MG63 (cell line): Measurements from ENCODE around the gene FILIP1L. TPM values are rescaled to one million over a fixed set of nuclear protein-coding genes. Genes with fewer than 3 reads are reported as not detected.
A peak's percentile ranks its signal among the peaks of the same experiment; 100 is the strongest.
"Not testable (repeated sequence)": the region's sequence is repeated elsewhere in the genome, so short reads cannot be mapped to it uniquely, and the experiment has no call there.

ENCODE experiments used
- DNase-seq: peaks from one replicate; pipeline ENCODE4 v3.0.0-alpha.2; 2020
- H3K27me3 ChIP-seq: fragments of 250-450 bp; sonication (Bioruptor Pico); 2 replicates; pipeline ENCODE4 v1.5.1; 2020; ENCODE audit warnings: mild to moderate bottlenecking, moderate library complexity
- H3K36me3 ChIP-seq: fragments of 250-450 bp; sonication (Bioruptor Pico); 2 replicates; pipeline ENCODE4 v1.5.1; 2020; ENCODE audit warnings: mild to moderate bottlenecking, moderate library complexity
- H3K4me3 ChIP-seq: fragments of 250-450 bp; sonication (Bioruptor Pico); 2 replicates; pipeline ENCODE4 v1.5.1; 2020; ENCODE audit warnings: mild to moderate bottlenecking, moderate library complexity
- H3K9me3 ChIP-seq: fragments of 250-450 bp; sonication (Bioruptor Pico); 2 replicates; pipeline ENCODE4 v1.5.1; 2020; ENCODE audit warnings: mild to moderate bottlenecking, moderate library complexity
- total RNA-seq: library from RNA; depleted of rRNA; stranded (reverse); fragments of >200 nt; shearing (Covaris generic); gene quantifications from 2 replicates; pipeline ENCODE4 v1.2.3, GENCODE V29; 2014; ENCODE audit warnings: low replicate concordance

The FILIP1L gene
- total RNA-seq, 1 experiment from 2014 or later = 19.9 TPM

GRCh38 chr3:100106531-100107141 lies 7.7 kb downstream of the FILIP1L start:
- no peaks in the 10 kb centered on the region for H3K27me3 ChIP-seq
- no peak for DNase-seq
- H3K4me3 ChIP-seq = no peak overlapping the region
- H3K36me3 ChIP-seq = no peaks in the 10 kb centered on the region
- H3K9me3 ChIP-seq = no peaks in the 10 kb centered on the region

DNA sequence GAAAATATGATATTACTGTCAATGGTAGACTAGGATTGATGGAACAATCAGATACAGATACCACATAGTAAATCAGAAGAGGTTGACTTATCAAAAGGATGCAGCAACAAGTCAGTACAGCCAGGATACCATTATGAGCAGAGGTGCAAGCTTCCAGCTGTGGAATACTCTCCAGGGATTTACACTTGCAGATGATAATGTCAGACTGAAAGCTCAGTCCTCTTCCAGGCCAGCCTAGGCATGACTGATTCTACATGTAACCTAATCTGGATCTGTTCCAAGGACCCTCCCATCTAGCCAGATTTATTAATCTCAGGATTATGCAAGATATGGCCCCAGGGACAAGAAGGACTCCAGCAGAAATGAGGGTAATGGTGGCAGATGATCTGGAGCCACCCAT lies 8.2 kb downstream of the FILIP1L start:
- H3K9me3 ChIP-seq = no peaks in the 10 kb centered on the region
- H3K27me3 ChIP-seq = no peaks in the 10 kb centered on the region
- H3K4me3 ChIP-seq = no peak overlapping the region
- DNase-seq = no peak
- no peaks in the 10 kb centered on the region for H3K36me3 ChIP-seq

GRCh38 chr3:100105501-100105900 lies 8.8 kb downstream of the FILIP1L start:
- no peaks in the 10 kb centered on the region for H3K9me3 ChIP-seq
- no peaks in the 10 kb centered on the region for H3K27me3 ChIP-seq
- H3K4me3 ChIP-seq = no peak overlapping the region
- no peaks in the 10 kb centered on the region for H3K36me3 ChIP-seq
- DNase-seq = no peak

- H3K4me3 ChIP-seq = no peak overlapping the region
- H3K9me3 ChIP-seq = no peaks in the 10 kb centered on the region
- no peak for DNase-seq
Measured at GRCh38 chr3:100104817-100105413, 9.4 kb downstream of the FILIP1L start.

GRCh38 chr3:100104442-100104798 lies 9.9 kb downstream of the FILIP1L start:
- H3K36me3 ChIP-seq = no peaks in the 10 kb centered on the region
- no peak overlapping the region for H3K4me3 ChIP-seq
- no peaks in the 10 kb centered on the region for H3K9me3 ChIP-seq
- DNase-seq = no peak
- no peaks in the 10 kb centered on the region for H3K27me3 ChIP-seq

More at GRCh38 chr3:100104817-100105413, 9.4 kb downstream of the FILIP1L start:
- Histone ChIP-seq H3K36me3 (no peaks in the 10 kb centered on the region), H3K27me3 (no peaks in the 10 kb centered on the region)

DNA sequence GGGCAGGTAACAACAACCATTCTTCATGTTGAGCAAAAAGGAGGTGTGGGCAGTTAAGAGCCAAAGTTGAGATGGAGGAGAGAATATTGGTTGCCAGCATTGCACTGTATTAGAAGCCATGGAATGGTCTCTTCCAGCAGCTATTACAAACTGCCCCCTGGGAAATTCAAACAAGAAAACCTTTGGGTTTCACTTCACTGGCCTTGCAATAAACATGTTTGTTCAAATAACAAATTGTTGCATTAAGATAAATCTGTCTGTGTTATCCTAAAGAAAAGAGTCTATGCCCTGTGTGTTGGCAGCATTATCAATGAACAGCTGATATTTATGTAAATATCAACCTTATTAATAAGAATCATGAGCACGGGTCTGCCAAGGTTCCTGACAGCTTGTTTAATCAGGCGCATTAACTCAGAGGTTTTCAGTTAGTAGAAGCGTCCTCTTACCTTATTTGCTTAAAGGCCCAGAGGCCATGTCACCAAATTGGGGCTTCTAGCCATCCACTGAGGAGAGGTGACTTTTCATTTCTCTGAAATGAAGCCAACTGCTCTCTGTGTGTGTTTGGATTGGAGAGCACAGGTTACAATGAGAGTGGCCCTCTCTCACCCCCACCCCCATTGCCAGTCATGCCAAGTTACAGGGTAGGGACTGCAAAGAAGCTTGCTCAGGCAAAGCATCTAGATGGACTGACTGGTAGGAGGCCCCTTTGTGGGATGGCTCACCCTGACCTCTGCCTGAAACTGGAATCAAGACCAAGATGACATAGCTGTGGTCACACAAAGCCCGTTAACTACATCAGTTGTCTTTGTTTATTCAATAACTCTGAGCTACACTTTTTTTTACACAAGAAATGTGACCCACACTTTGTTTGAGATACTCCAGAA lies 10.5 kb downstream of the FILIP1L start:
- Histone ChIP-seq H3K36me3 (no peaks in the 10 kb centered on the region), H3K9me3 (no peaks in the 10 kb centered on the region), H3K4me3 (no peak overlapping the region), H3K27me3 (no peaks in the 10 kb centered on the region)
- DNase-seq = peak; percentile 58

GRCh38 chr3:100102757-100103156 lies 11.5 kb downstream of the FILIP1L start:
- H3K9me3 ChIP-seq = no peaks in the 10 kb centered on the region
- DNase-seq = no peak
- H3K4me3 ChIP-seq = no peak overlapping the region
- no peaks in the 10 kb centered on the region for H3K27me3 ChIP-seq
- no peaks in the 10 kb centered on the region for H3K36me3 ChIP-seq

- Histone ChIP-seq H3K9me3 (no peaks in the 10 kb centered on the region), H3K4me3 (no peak overlapping the region), H3K27me3 (no peaks in the 10 kb centered on the region), H3K36me3 (no peaks in the 10 kb centered on the region)
- DNase-seq = no peak
Measured at GRCh38 chr3:100100425-100100824, 13.9 kb downstream of the FILIP1L start.

- Histone ChIP-seq H3K4me3 (no peak overlapping the region), H3K36me3 (no peaks in the 10 kb centered on the region), H3K9me3 (no peaks in the 10 kb centered on the region), H3K27me3 (no peaks in the 10 kb centered on the region)
- no peak for DNase-seq
Measured at GRCh38 chr3:100099621-100100020, 14.7 kb downstream of the FILIP1L start.

- H3K4me3 ChIP-seq = no peak overlapping the region
- no peaks in the 10 kb centered on the region for H3K36me3 ChIP-seq
- DNase-seq = no peak
Measured at GRCh38 chr3:100098784-100099070, 15.6 kb downstream of the FILIP1L start.

DNA sequence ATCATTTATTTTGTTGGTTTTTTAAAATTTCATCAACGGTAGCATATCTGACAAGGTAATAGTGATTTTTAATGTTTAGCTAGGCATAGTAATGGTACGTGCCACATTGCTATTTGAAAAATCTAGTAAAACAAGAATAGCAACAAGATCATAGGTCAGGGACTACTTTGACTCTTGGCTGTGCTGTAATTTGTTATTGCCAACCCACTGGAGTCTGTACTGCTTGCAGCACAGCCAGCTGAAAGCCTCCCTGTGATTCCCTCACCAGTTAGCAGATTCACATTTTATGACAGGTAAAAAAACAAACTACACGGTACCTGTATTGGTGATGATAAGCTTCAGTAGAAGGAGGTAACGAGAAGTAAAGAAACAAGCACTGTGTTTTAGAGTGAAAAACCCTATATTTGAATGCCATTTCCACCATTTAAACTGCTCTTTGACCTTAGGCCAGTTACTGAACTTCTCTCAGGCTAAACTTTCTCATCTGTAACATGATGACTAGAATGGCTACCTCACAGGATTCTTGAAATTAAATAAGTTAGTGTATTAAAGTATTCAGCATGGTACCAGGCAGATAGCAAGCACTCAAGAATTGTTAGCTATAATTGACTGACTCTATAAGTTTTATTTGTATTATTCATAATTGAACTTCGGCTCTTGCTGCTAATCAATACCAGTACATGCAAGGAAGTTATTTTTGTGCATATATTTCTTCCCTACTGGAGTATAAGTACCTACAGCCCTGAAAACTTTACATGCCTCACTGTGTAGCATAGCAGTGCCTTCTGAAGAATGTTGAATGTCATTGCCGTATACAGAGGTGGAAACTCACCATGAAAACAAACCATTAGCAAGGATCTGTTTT lies 16.1 kb downstream of the FILIP1L start:
- DNase-seq = no peak
- Histone ChIP-seq H3K36me3 (no peaks in the 10 kb centered on the region), H3K4me3 (no peak overlapping the region), H3K27me3 (no peaks in the 10 kb centered on the region), H3K9me3 (no peaks in the 10 kb centered on the region)

More at GRCh38 chr3:100098784-100099070, 15.6 kb downstream of the FILIP1L start:
- H3K27me3 ChIP-seq = no peaks in the 10 kb centered on the region
- H3K9me3 ChIP-seq = no peaks in the 10 kb centered on the region

GRCh38 chr3:100096866-100097265 lies 17.4 kb downstream of the FILIP1L start:
- Histone ChIP-seq H3K4me3 (no peak overlapping the region), H3K9me3 (no peaks in the 10 kb centered on the region)
- no peak for DNase-seq

GRCh38 chr3:100096286-100096685 lies 18.0 kb downstream of the FILIP1L start:
- H3K9me3 ChIP-seq, H3K27me3 ChIP-seq, H3K36me3 ChIP-seq, DNase-seq, H3K4me3 ChIP-seq: not testable (repeated sequence)

More at GRCh38 chr3:100096866-100097265, 17.4 kb downstream of the FILIP1L start:
- no peaks in the 10 kb centered on the region for H3K36me3 ChIP-seq
- no peaks in the 10 kb centered on the region for H3K27me3 ChIP-seq

DNA sequence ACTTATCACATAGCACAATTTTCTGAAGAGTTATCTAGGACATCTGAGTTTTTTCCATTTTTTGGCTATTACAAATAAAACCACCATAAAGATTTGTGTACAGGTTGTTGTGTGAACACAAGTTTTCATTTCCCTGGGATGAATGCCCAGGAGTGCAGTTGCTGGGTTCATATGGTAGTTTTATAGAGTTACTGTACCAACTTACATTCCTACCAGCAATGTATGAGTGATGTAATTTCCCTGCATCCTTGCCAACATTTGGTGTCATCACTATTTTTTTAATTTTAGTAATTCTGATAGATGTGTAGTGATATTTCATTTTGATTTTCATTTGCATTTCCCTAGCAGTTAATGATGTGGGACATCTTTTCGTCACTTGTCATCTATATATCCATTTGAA lies 20.5 kb downstream of the FILIP1L start:
- peak; percentile 58 for DNase-seq

GRCh38 chr3:100090669-100091005 lies 23.7 kb downstream of the FILIP1L start:
- no peaks in the 10 kb centered on the region for H3K36me3 ChIP-seq
- H3K27me3 ChIP-seq = no peaks in the 10 kb centered on the region

More for the DNA sequence above, 20.5 kb downstream of the FILIP1L start:
- Histone ChIP-seq H3K36me3 (no peaks in the 10 kb centered on the region), H3K4me3 (no peak overlapping the region), H3K27me3 (no peaks in the 10 kb centered on the region), H3K9me3 (no peaks in the 10 kb centered on the region)

GRCh38 chr3:100089812-100090668 lies 24.3 kb downstream of the FILIP1L start:
- no peaks in the 10 kb centered on the region for H3K27me3 ChIP-seq
- H3K4me3 ChIP-seq = no peak overlapping the region
- no peaks in the 10 kb centered on the region for H3K36me3 ChIP-seq
- H3K9me3 ChIP-seq = no peaks in the 10 kb centered on the region
- peak; percentile 56 for DNase-seq

More at GRCh38 chr3:100090669-100091005, 23.7 kb downstream of the FILIP1L start:
- DNase-seq = no peak
- Histone ChIP-seq H3K9me3 (no peaks in the 10 kb centered on the region), H3K4me3 (no peak overlapping the region)
